ENCODE data around the gene CHAD.
A peak's percentile ranks its signal among the peaks of the same experiment; 100 is the strongest.

The CHAD gene

GRCh38 chr17:50481648-50482047, 13.0 kb upstream of the CHAD start:
- peaks cover 21% of the 10 kb centered on the region for H3K4me1 ChIP-seq (ENCODE audit: insufficient read depth, low read length, poor library complexity, severe bottlenecking)
- peaks cover 19% of the 10 kb centered on the region; the same call in 1 of the 2 replicates for H3K79me2 ChIP-seq (ENCODE audit: insufficient read depth, low read length)
- no peak overlapping the region for H3K4me3 ChIP-seq (ENCODE audit: low read length, poor library complexity, severe bottlenecking)
- TF ChIP-seq CTCF (conservative IDR thresholded peaks at IDR 0.05; ENCODE audit: low read length), result no peak
- TF ChIP-seq EZH2phosphoT487 (IDR thresholded peaks at IDR 0.05; ENCODE audit: borderline replicate concordance), result no peak
- peaks cover 6% of the 10 kb centered on the region for H4K20me1 ChIP-seq (ENCODE audit: insufficient read depth, low read length, poor library complexity, severe bottlenecking)
- no peak overlapping the region for H2AFZ ChIP-seq (ENCODE audit: low read length)
- no peak overlapping the region for H3K9ac ChIP-seq (ENCODE audit: low read depth, low read length, poor library complexity, severe bottlenecking)
- no peaks in the 10 kb centered on the region for H3K27me3 ChIP-seq (ENCODE audit: insufficient read depth, low read length, poor library complexity, severe bottlenecking)
- no peaks in the 10 kb centered on the region for H3K9me3 ChIP-seq (ENCODE audit: insufficient read depth, low read depth, low read length)
- H3K36me3 ChIP-seq (ENCODE audit: insufficient read depth, low read length), result peaks cover 21% of the 10 kb centered on the region; the same call in 1 of the 2 replicates
- no peaks in the 10 kb centered on the region for H3K9me2 ChIP-seq (replicated peaks; ENCODE audit: low read depth, low read length)
- H3F3A ChIP-seq (ENCODE audit: low read depth), result peaks cover 4% of the 10 kb centered on the region
- H3K4me2 ChIP-seq (ENCODE audit: low read depth, low read length, poor library complexity, severe bottlenecking), result no peak overlapping the region

GRCh38 chr17:50480854-50481490, 12.3 kb upstream of the CHAD start:
- TF ChIP-seq CTCF (conservative IDR thresholded peaks at IDR 0.05; ENCODE audit: low read length) (no peak), EZH2phosphoT487 (IDR thresholded peaks at IDR 0.05; ENCODE audit: borderline replicate concordance) (no peak)
- no peaks in the 10 kb centered on the region for H3K9me3 ChIP-seq (ENCODE audit: insufficient read depth, low read depth, low read length)
- no peak overlapping the region for H3K9ac ChIP-seq (ENCODE audit: low read depth, low read length, poor library complexity, severe bottlenecking)
- peaks cover 21% of the 10 kb centered on the region; the same call in 1 of the 2 replicates for H3K36me3 ChIP-seq (ENCODE audit: insufficient read depth, low read length)
- H3K79me2 ChIP-seq (ENCODE audit: insufficient read depth, low read length), result peaks cover 19% of the 10 kb centered on the region; the same call in 1 of the 2 replicates
- H3K4me2 ChIP-seq (ENCODE audit: low read depth, low read length, poor library complexity, severe bottlenecking), result peak overlapping the region; percentile 97
- H3F3A ChIP-seq (ENCODE audit: low read depth), result peaks cover 4% of the 10 kb centered on the region
- peaks cover 6% of the 10 kb centered on the region for H4K20me1 ChIP-seq (ENCODE audit: insufficient read depth, low read length, poor library complexity, severe bottlenecking)
- H2AFZ ChIP-seq (ENCODE audit: low read length), result no peak overlapping the region
- no peaks in the 10 kb centered on the region for H3K27me3 ChIP-seq (ENCODE audit: insufficient read depth, low read length, poor library complexity, severe bottlenecking)
- H3K4me3 ChIP-seq (ENCODE audit: low read length, poor library complexity, severe bottlenecking), result no peak overlapping the region
- H3K9me2 ChIP-seq (replicated peaks; ENCODE audit: low read depth, low read length), result no peaks in the 10 kb centered on the region
- H3K4me1 ChIP-seq (ENCODE audit: insufficient read depth, low read length, poor library complexity, severe bottlenecking), result peaks cover 21% of the 10 kb centered on the region

GRCh38 chr17:50480142-50480764, 11.6 kb upstream of the CHAD start:
- peak overlapping the region; percentile 97 for H3K4me3 ChIP-seq (ENCODE audit: low read length, poor library complexity, severe bottlenecking)
- peaks cover 19% of the 10 kb centered on the region; the same call in 1 of the 2 replicates for H3K79me2 ChIP-seq (ENCODE audit: insufficient read depth, low read length)
- no peaks in the 10 kb centered on the region for H3K9me3 ChIP-seq (ENCODE audit: insufficient read depth, low read depth, low read length)
- no peaks in the 10 kb centered on the region for H3K27me3 ChIP-seq (ENCODE audit: insufficient read depth, low read length, poor library complexity, severe bottlenecking)
- H3K4me1 ChIP-seq (ENCODE audit: insufficient read depth, low read length, poor library complexity, severe bottlenecking), result peaks cover 21% of the 10 kb centered on the region
- peak overlapping the region; percentile 97 for H3K4me2 ChIP-seq (ENCODE audit: low read depth, low read length, poor library complexity, severe bottlenecking)
- TF ChIP-seq EZH2phosphoT487 (IDR thresholded peaks at IDR 0.05; ENCODE audit: borderline replicate concordance) (no peak), CTCF (conservative IDR thresholded peaks at IDR 0.05; ENCODE audit: low read length) (no peak)
- H3K9ac ChIP-seq (ENCODE audit: low read depth, low read length, poor library complexity, severe bottlenecking), result peak overlapping the region; percentile 92
- H3F3A ChIP-seq (ENCODE audit: low read depth), result peaks cover 4% of the 10 kb centered on the region
- peaks cover 17% of the 10 kb centered on the region; the same call in 1 of the 2 replicates for H3K36me3 ChIP-seq (ENCODE audit: insufficient read depth, low read length)
- peaks cover 6% of the 10 kb centered on the region for H4K20me1 ChIP-seq (ENCODE audit: insufficient read depth, low read length, poor library complexity, severe bottlenecking)
- H3K9me2 ChIP-seq (replicated peaks; ENCODE audit: low read depth, low read length), result no peaks in the 10 kb centered on the region
- no peak overlapping the region for H2AFZ ChIP-seq (ENCODE audit: low read length)
